Measurements from ENCODE around the gene TMEM107. TPM values are rescaled to one million over a fixed set of nuclear protein-coding genes. Genes with fewer than 3 reads are reported as not detected.
"Not testable (repeated sequence)": the region's sequence is repeated elsewhere in the genome, so short reads cannot be mapped to it uniquely, and the experiment has no call there.

TMEM107 gene
- total RNA-seq, 1 donor = 8.3 TPM

DNA sequence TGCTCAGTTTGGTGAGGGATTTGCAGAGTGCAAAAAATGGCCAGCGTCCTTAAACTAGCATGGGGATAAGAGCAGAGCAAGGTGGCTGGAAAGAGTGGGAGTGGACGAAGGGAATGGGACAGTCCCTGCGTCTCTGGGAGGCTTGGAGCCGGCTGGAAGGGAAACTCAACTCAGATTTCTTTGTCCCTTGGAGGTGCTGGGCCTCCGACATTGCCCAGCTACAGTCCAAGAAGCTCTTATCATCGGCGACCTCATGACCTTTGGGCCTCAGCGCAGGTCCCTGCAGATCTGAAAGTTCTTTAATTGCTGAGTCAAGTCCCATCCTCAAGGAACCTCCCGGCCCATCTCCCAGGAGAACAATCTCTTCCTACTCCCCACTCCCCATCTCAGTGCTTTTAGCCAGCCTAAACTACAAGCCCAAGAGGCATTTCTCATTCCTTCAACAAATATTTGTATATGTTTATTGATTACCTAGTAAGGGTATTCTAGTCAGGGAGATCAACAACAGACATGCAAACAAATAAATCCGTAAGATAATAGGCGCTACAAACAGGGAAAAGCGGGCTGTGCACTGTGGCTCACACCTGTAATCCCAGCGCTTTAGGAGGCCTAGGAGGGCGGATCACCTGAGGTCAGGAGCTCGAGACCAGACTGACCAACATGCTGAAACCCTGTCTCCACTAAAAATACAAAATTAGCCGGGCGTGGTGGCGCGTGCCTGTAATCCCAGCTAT, 985 bp upstream of the TMEM107 start:
- H3K36me3 ChIP-seq (ENCODE audit: insufficient read depth, low read length) = no peaks in the 10 kb centered on the region
- H3K4me1 ChIP-seq (ENCODE audit: insufficient read depth, low read length) = peaks cover 27% of the 10 kb centered on the region
- peak overlapping the region; percentile 83 for H3K27ac ChIP-seq (ENCODE audit: low read depth, low read length)
- no peaks in the 10 kb centered on the region for H4K20me1 ChIP-seq (ENCODE audit: insufficient read depth, low read length)
- peak overlapping the region; percentile 99 for H3K4me2 ChIP-seq (ENCODE audit: insufficient read depth, low read length)
- peaks cover 17% of the 10 kb centered on the region for H3K79me2 ChIP-seq (ENCODE audit: insufficient read depth, low read length)
- H3K9me3 ChIP-seq (ENCODE audit: low read depth, low read length) = no peaks in the 10 kb centered on the region
- no peak for DNase-seq (ENCODE audit: insufficient read length, low spot score, missing footprints)
- peak overlapping the region; percentile 97 for H2AFZ ChIP-seq (ENCODE audit: low read length)
- peak overlapping the region; percentile 92 for H3K4me3 ChIP-seq (ENCODE audit: insufficient read depth, low read length)
- H3K27me3 ChIP-seq (ENCODE audit: insufficient read depth, low read length) = no peaks in the 10 kb centered on the region
- TF ChIP-seq, protein P1, sequence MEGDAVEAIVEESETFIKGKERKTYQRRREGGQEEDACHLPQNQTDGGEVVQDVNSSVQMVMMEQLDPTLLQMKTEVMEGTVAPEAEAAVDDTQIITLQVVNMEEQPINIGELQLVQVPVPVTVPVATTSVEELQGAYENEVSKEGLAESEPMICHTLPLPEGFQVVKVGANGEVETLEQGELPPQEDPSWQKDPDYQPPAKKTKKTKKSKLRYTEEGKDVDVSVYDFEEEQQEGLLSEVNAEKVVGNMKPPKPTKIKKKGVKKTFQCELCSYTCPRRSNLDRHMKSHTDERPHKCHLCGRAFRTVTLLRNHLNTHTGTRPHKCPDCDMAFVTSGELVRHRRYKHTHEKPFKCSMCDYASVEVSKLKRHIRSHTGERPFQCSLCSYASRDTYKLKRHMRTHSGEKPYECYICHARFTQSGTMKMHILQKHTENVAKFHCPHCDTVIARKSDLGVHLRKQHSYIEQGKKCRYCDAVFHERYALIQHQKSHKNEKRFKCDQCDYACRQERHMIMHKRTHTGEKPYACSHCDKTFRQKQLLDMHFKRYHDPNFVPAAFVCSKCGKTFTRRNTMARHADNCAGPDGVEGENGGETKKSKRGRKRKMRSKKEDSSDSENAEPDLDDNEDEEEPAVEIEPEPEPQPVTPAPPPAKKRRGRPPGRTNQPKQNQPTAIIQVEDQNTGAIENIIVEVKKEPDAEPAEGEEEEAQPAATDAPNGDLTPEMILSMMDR (IDR thresholded peaks at IDR 0.05; ENCODE audit: extremely low read depth, low read depth, low read length) = no peak

DNA sequence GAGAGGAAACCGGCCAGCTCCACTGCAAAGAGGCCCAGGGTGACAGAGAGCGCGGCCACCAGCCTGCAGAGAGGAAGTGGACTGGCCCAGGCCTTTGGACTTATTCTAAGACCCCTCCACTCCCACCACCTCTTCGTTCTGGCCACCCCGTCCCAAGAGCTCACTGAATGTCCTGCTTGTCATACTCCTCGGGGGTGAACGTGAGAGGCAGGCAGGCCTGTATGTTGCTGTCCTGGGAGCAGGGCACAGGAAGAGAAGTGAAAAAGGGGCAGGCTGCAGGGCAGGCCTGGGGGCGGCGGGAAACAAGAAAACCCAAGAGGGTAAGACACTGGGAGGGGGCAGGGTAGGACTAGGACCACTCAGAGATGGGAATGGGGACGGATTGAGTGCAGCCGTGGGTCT, 384 bp downstream of the TMEM107 start:
- peak; percentile 46 for DNase-seq (ENCODE audit: insufficient read length, low spot score, missing footprints)
- Histone ChIP-seq H3K27ac (ENCODE audit: low read depth, low read length) (peak overlapping the region; percentile 83), H3K4me2 (ENCODE audit: insufficient read depth, low read length) (peak overlapping the region; percentile 99), H3K79me2 (ENCODE audit: insufficient read depth, low read length) (peaks cover 17% of the 10 kb centered on the region), H2AFZ (ENCODE audit: low read length) (peak overlapping the region; percentile 97), H3K36me3 (ENCODE audit: insufficient read depth, low read length) (no peaks in the 10 kb centered on the region), H3K27me3 (ENCODE audit: insufficient read depth, low read length) (no peaks in the 10 kb centered on the region), H3K9me3 (ENCODE audit: low read depth, low read length) (no peaks in the 10 kb centered on the region), H4K20me1 (ENCODE audit: insufficient read depth, low read length) (no peaks in the 10 kb centered on the region), H3K4me3 (ENCODE audit: insufficient read depth, low read length) (peak overlapping the region; percentile 92), H3K4me1 (ENCODE audit: insufficient read depth, low read length) (peaks cover 27% of the 10 kb centered on the region)
- TF ChIP-seq, protein P1 (IDR thresholded peaks at IDR 0.05; ENCODE audit: extremely low read depth, low read depth, low read length) = no peak

DNA sequence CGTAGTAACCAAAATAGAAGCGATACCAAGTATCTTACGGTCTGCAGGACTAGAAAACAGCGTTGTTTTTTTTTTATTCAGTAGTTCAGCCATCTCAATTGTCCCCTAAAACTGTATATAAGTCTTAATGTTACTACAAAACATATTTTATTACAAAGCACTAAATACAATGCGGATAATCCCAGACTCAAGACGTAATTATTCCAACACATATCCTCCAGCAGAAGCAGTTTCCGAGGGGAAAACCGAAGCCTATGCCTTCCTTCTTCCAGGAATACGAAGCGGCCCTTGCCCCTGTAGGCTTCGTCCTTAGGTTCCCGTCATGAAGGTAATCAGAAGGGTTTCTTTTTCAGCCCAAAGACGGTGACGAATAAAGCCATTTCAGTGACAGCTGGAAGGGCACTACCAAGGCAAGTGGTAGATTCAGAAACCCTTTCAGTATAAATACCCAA, 2.3 kb downstream of the TMEM107 start:
- no peaks in the 10 kb centered on the region for H3K36me3 ChIP-seq (ENCODE audit: insufficient read depth, low read length)
- TF ChIP-seq, protein P1 (IDR thresholded peaks at IDR 0.05; ENCODE audit: extremely low read depth, low read depth, low read length) = no peak

DNA sequence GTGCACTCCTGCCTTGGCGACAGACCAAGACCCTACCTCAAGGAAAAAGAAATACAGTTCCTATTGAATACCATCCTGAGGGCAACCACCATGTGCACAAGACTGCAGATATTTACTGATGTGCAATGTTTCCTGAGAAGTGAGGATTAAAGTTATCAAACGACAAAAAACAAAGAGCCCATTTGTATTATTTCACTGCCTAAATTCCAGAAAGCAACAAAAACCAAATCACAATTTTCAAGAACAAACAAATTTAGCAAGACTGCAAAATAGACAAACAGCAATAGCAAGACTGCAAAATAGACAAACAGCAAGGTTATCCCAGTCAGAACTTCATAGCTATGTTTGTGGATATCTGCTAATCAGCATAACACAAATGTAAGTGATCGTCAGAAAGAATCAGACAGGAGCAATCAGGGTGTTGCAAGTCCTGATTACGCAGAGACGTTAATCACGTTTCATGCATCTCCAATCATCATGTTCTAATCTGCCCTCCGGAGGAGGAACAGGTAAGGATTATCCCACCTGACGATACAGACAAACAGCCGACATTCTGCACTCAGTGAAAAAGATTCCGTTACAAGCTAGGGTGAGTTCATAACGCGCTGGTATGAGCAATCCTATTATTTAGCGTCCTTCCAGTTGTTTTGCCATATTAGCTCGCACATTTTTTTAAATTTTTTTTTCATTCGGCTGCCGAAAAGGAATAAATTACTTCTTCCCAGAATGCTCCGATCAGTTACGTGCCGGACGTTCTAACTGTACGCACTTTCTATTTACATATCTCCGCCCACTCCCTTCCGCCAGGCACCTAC, 2.9 kb downstream of the TMEM107 start:
- peak overlapping the region; percentile 80 for H3K4me2 ChIP-seq (ENCODE audit: insufficient read depth, low read length)
- no peaks in the 10 kb centered on the region for H3K9me3 ChIP-seq (ENCODE audit: low read depth, low read length)
- peak overlapping the region; percentile 24 for H2AFZ ChIP-seq (ENCODE audit: low read length)
- TF ChIP-seq, protein P1 (IDR thresholded peaks at IDR 0.05; ENCODE audit: extremely low read depth, low read depth, low read length) = no peak
- H3K27me3 ChIP-seq (ENCODE audit: insufficient read depth, low read length) = no peaks in the 10 kb centered on the region
- peak overlapping the region; percentile 70 for H3K4me3 ChIP-seq (ENCODE audit: insufficient read depth, low read length)
- H4K20me1 ChIP-seq (ENCODE audit: insufficient read depth, low read length) = no peaks in the 10 kb centered on the region
- peak overlapping the region; percentile 98 for H3K27ac ChIP-seq (ENCODE audit: low read depth, low read length)
- H3K4me1 ChIP-seq (ENCODE audit: insufficient read depth, low read length) = peaks cover 27% of the 10 kb centered on the region
- no peaks in the 10 kb centered on the region for H3K36me3 ChIP-seq (ENCODE audit: insufficient read depth, low read length)
- H3K79me2 ChIP-seq (ENCODE audit: insufficient read depth, low read length) = peaks cover 17% of the 10 kb centered on the region
- DNase-seq (ENCODE audit: insufficient read length, low spot score, missing footprints) = peak; percentile 85

More for the DNA sequence above, 2.3 kb downstream of the TMEM107 start:
- Histone ChIP-seq H4K20me1 (ENCODE audit: insufficient read depth, low read length) (no peaks in the 10 kb centered on the region), H3K27me3 (ENCODE audit: insufficient read depth, low read length) (no peaks in the 10 kb centered on the region), H3K79me2 (ENCODE audit: insufficient read depth, low read length) (peaks cover 17% of the 10 kb centered on the region), H3K4me3 (ENCODE audit: insufficient read depth, low read length) (peak overlapping the region; percentile 70), H2AFZ (ENCODE audit: low read length) (peak overlapping the region; percentile 87), H3K4me2 (ENCODE audit: insufficient read depth, low read length) (peak overlapping the region; percentile 80), H3K4me1 (ENCODE audit: insufficient read depth, low read length) (peaks cover 27% of the 10 kb centered on the region), H3K27ac (ENCODE audit: low read depth, low read length) (peak overlapping the region; percentile 98), H3K9me3 (ENCODE audit: low read depth, low read length) (no peaks in the 10 kb centered on the region)
- DNase-seq (ENCODE audit: insufficient read length, low spot score, missing footprints) = peak; percentile 75

DNA sequence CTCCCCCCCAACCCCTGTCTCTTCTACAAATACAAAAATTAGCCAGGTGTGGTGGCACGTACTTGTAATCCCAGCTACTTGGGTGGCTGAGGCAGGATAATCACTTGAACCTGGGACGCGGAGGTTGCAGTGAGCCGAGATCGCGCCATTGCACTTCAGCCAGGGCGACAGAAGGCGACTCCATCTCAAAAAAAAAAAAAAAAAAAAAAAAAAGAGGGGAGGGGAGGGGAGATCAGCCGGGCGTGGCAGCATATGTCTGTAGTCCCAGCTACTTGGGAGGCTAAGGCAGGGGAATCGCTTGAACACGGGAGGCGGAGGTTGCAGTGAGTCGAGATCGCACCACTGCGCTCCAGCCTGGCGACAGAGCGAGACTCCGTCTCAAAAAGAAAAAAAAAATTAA, 6.0 kb downstream of the TMEM107 start:
- not testable (repeated sequence) for H3K4me2 ChIP-seq (ENCODE audit: insufficient read depth, low read length); H3K4me3 ChIP-seq (ENCODE audit: insufficient read depth, low read length); DNase-seq (ENCODE audit: insufficient read length, low spot score, missing footprints); H3K9me3 ChIP-seq (ENCODE audit: low read depth, low read length); H3K27ac ChIP-seq (ENCODE audit: low read depth, low read length); H3K27me3 ChIP-seq (ENCODE audit: insufficient read depth, low read length); H3K79me2 ChIP-seq (ENCODE audit: insufficient read depth, low read length); H4K20me1 ChIP-seq (ENCODE audit: insufficient read depth, low read length); H2AFZ ChIP-seq (ENCODE audit: low read length); H3K36me3 ChIP-seq (ENCODE audit: insufficient read depth, low read length)
- peaks cover 10% of the 10 kb centered on the region for H3K4me1 ChIP-seq (ENCODE audit: insufficient read depth, low read length)

Data from osteoblast (primary cell).